ENCODE data around the gene EDN2. TPM values are rescaled to one million over a fixed set of nuclear protein-coding genes. Genes with fewer than 3 reads are reported as not detected.

EDN2 gene
- total and polyA plus RNA-seq, 11 donors = 0.23 to 3.5 (median 1.9) TPM; not detected in 4

- TF ChIP-seq POLR2A (IDR thresholded peaks at IDR 0.05) = no peak
- no peak for TF ChIP-seq CTCF (IDR thresholded peaks at IDR 0.05)
- no peak for ATAC-seq
- H3K4me3 ChIP-seq = no peak overlapping the region
- 83 to 91% (median 88%) methylated on average over 7 of the region's 7 CpGs for WGBS, 4 donors
- H3K4me1 ChIP-seq = peaks cover 0 to 5% (median 0%) of the 10 kb centered on the region in 12 donors
- intact Hi-C loops (cut with DNase I) = no loop called here
- peaks cover 0 to 3% (median 0%) of the 10 kb centered on the region in 9 donors for H3K27me3 ChIP-seq
- H3K9me3 ChIP-seq = no peaks in the 10 kb centered on the region
- H3K36me3 ChIP-seq = no peaks in the 10 kb centered on the region
- H3K27ac ChIP-seq = no peak overlapping the region
- no peak for DNase-seq
Measured at GRCh38 chr1:41464885-41465284, 19.6 kb downstream of the EDN2 start.

GRCh38 chr1:41463516-41463915 lies 21.0 kb downstream of the EDN2 start:
- peaks cover 0 to 5% (median 0%) of the 10 kb centered on the region in 12 donors for H3K4me1 ChIP-seq
- TF ChIP-seq POLR2A (IDR thresholded peaks at IDR 0.05) (no peak), CTCF (IDR thresholded peaks at IDR 0.05) (no peak)
- H3K4me3 ChIP-seq = no peak overlapping the region
- H3K36me3 ChIP-seq = no peaks in the 10 kb centered on the region
- no peak overlapping the region for H3K27ac ChIP-seq
- DNase-seq (peak in 2 of 5 donors; percentile 13), ATAC-seq (no peak)
- intact Hi-C loops (cut with DNase I) = no loop called here
- H3K9me3 ChIP-seq = no peaks in the 10 kb centered on the region
- WGBS, 4 donors = 78 to 100% (median 88%) methylated on average over 2 of the region's 2 CpGs
- H3K27me3 ChIP-seq = peaks cover 0 to 3% (median 0%) of the 10 kb centered on the region in 9 donors

- intact Hi-C loops (cut with DNase I) = no loop called here
- H3K9me3 ChIP-seq = no peaks in the 10 kb centered on the region
- H3K27ac ChIP-seq = no peak overlapping the region
- H3K4me1 ChIP-seq = peaks cover 0 to 5% (median 0%) of the 10 kb centered on the region in 12 donors
- peak in 1 of 5 donors; percentile 17 for DNase-seq
- no peak overlapping the region for H3K4me3 ChIP-seq
- peaks cover 0 to 3% (median 0%) of the 10 kb centered on the region in 9 donors for H3K27me3 ChIP-seq
- TF ChIP-seq CTCF (IDR thresholded peaks at IDR 0.05) (no peak), POLR2A (IDR thresholded peaks at IDR 0.05) (no peak)
- H3K36me3 ChIP-seq = no peaks in the 10 kb centered on the region
- WGBS, 4 donors = 94 to 100% (median 98%) methylated on average over 2 of the region's 2 CpGs
- ATAC-seq = no peak
Measured at GRCh38 chr1:41462680-41463004, 21.8 kb downstream of the EDN2 start.

GRCh38 chr1:41461790-41462679 lies 22.4 kb downstream of the EDN2 start:
- WGBS, 4 donors = 55 to 82% (median 66%) methylated on average over 4 of the region's 4 CpGs
- ATAC-seq (peak in 2 of 4 donors; percentile 24 to 48), DNase-seq (no peak)
- no peak overlapping the region for H3K27ac ChIP-seq
- H3K36me3 ChIP-seq = no peaks in the 10 kb centered on the region
- H3K27me3 ChIP-seq = peaks cover 0 to 3% (median 0%) of the 10 kb centered on the region in 9 donors
- peaks cover 0 to 8% (median 0%) of the 10 kb centered on the region in 12 donors for H3K4me1 ChIP-seq
- TF ChIP-seq CTCF (IDR thresholded peaks at IDR 0.05) = no peak
- TF ChIP-seq POLR2A (IDR thresholded peaks at IDR 0.05) = no peak
- intact Hi-C loops (cut with DNase I) = no loop called here
- H3K9me3 ChIP-seq = no peaks in the 10 kb centered on the region
- H3K4me3 ChIP-seq = no peak overlapping the region
